Chondrocyte (in vitro differentiated cells): ENCODE measurements around the gene ZNF23. TPM values are rescaled to one million over a fixed set of nuclear protein-coding genes. Genes with fewer than 3 reads are reported as not detected.
A peak's percentile ranks its signal among the peaks of the same experiment; 100 is the strongest.

Source experiments
- DNase-seq: peaks from one replicate; pipeline ENCODE4 v3.0.0; 2021; ENCODE audit warnings: mixed read lengths, low spot score
- H3K27ac Mint-ChIP-seq: one replicate; pipeline ENCODE4 v1.8.0; 2021; ENCODE audit warnings: mild to moderate bottlenecking, moderate library complexity, mixed read lengths; ENCODE audit not compliant: unreplicated experiment
- H3K27me3 Mint-ChIP-seq: 2 replicates; pipeline ENCODE4 v1.8.0; 2021; ENCODE audit warnings: low read depth, mixed read lengths
- H3K36me3 Mint-ChIP-seq: 2 replicates; pipeline ENCODE4 v1.8.0; 2021; ENCODE audit warnings: low read depth, mixed read lengths
- H3K4me1 Mint-ChIP-seq: 2 replicates; pipeline ENCODE4 v1.8.0; 2021; ENCODE audit warnings: low read depth, mild to moderate bottlenecking, mixed read lengths
- H3K4me3 Mint-ChIP-seq: one replicate; pipeline ENCODE4 v1.8.0; 2021; ENCODE audit warnings: mild to moderate bottlenecking, moderate library complexity, mixed read lengths; ENCODE audit not compliant: unreplicated experiment
- H3K9me3 Mint-ChIP-seq: 2 replicates; pipeline ENCODE4 v1.8.0; 2021; ENCODE audit warnings: low read depth, mixed read lengths
- CTCF ChIP-seq: fragments of 200-600 bp; sonication (generic); IDR thresholded peaks from 2 replicates; pipeline ENCODE4 v1.5.0; 2021; ENCODE audit warnings: antibody characterized with exemption, mild to moderate bottlenecking, moderate library complexity
- total RNA-seq: library from RNA; stranded (reverse); gene quantifications from 3 replicates; pipeline ENCODE4 v1.2.1, GENCODE V29; 2021

The ZNF23 gene
- total RNA-seq, 1 donor from 2014 or later, result 10.4 TPM

GRCh38 chr16:71500964-71501363 lies 38.9 kb upstream of the ZNF23 start:
- H3K27ac Mint-ChIP-seq, result no peak overlapping the region
- no peak overlapping the region for H3K4me3 Mint-ChIP-seq
- no peak for DNase-seq
- H3K27me3 Mint-ChIP-seq, result peaks cover 22% of the 10 kb centered on the region
- H3K36me3 Mint-ChIP-seq, result no peaks in the 10 kb centered on the region
- H3K4me1 Mint-ChIP-seq, result no peaks in the 10 kb centered on the region
- no peak for TF ChIP-seq CTCF
- no peaks in the 10 kb centered on the region for H3K9me3 Mint-ChIP-seq

GRCh38 chr16:71499775-71500364 lies 37.8 kb upstream of the ZNF23 start:
- TF ChIP-seq CTCF, result peak; percentile 88
- no peak for DNase-seq
- H3K4me3 Mint-ChIP-seq, result no peak overlapping the region
- H3K9me3 Mint-ChIP-seq, result no peaks in the 10 kb centered on the region
- peaks cover 18% of the 10 kb centered on the region for H3K27me3 Mint-ChIP-seq
- no peaks in the 10 kb centered on the region for H3K36me3 Mint-ChIP-seq
- no peaks in the 10 kb centered on the region for H3K4me1 Mint-ChIP-seq
- no peak overlapping the region for H3K27ac Mint-ChIP-seq

GRCh38 chr16:71498031-71498430 lies 36.0 kb upstream of the ZNF23 start:
- Mint-ChIP-seq H3K4me3 (no peak overlapping the region), H3K27me3 (peaks cover 14% of the 10 kb centered on the region), H3K36me3 (no peaks in the 10 kb centered on the region), H3K4me1 (no peaks in the 10 kb centered on the region), H3K27ac (no peak overlapping the region), H3K9me3 (no peaks in the 10 kb centered on the region)
- TF ChIP-seq CTCF, result no peak
- no peak for DNase-seq

GRCh38 chr16:71493213-71493612 lies 31.2 kb upstream of the ZNF23 start:
- Mint-ChIP-seq H3K4me3 (no peak overlapping the region), H3K27me3 (peaks cover 10% of the 10 kb centered on the region), H3K36me3 (no peaks in the 10 kb centered on the region), H3K9me3 (no peaks in the 10 kb centered on the region), H3K27ac (no peak overlapping the region), H3K4me1 (no peaks in the 10 kb centered on the region)
- TF ChIP-seq CTCF, result no peak
- no peak for DNase-seq

GRCh38 chr16:71492786-71493185 lies 30.7 kb upstream of the ZNF23 start:
- DNase-seq, result no peak
- Mint-ChIP-seq H3K4me1 (no peaks in the 10 kb centered on the region), H3K27me3 (peaks cover 6% of the 10 kb centered on the region), H3K4me3 (no peak overlapping the region), H3K36me3 (no peaks in the 10 kb centered on the region), H3K27ac (no peak overlapping the region), H3K9me3 (no peaks in the 10 kb centered on the region)
- TF ChIP-seq CTCF, result no peak
